SK-N-SH treated with all-trans-retinoic acid at 6 μM for 48 hours (cell line): ENCODE measurements around the gene BAK1.

Experiments
- ARNTL ChIP-seq: fragments of 450-650 bp; formaldehyde crosslinking; IDR thresholded peaks from 2 replicates; pipeline ENCODE4 v1.5.0; 2020; ENCODE audit warnings: low read depth, mild to moderate bottlenecking, moderate library complexity, borderline replicate concordance
- BACH2 ChIP-seq: fragments of 250-450 bp; sonication (Bioruptor Pico); IDR thresholded peaks from 2 replicates; pipeline ENCODE4 v1.9.0; 2021; ENCODE audit warnings: mild to moderate bottlenecking, borderline replicate concordance
- CREB5 ChIP-seq: fragments of 250-450 bp; sonication (Bioruptor Pico); IDR thresholded peaks from 2 replicates; pipeline ENCODE4 v1.5.1; 2020; ENCODE audit warnings: low read depth, mild to moderate bottlenecking, moderate library complexity
- CSDC2 ChIP-seq: fragments of 250-450 bp; sonication (Bioruptor Pico); IDR thresholded peaks from 2 replicates; pipeline ENCODE4 v1.5.0; 2020; ENCODE audit warnings: mild to moderate bottlenecking, moderate library complexity
- ESRRG ChIP-seq: fragments of 250-450 bp; sonication (Bioruptor Pico); IDR thresholded peaks from 2 replicates; pipeline ENCODE4 v1.6.1; 2021; ENCODE audit warnings: mild to moderate bottlenecking
- OSR1 ChIP-seq: fragments of 250-450 bp; sonication (Bioruptor Pico); IDR thresholded peaks from 2 replicates; pipeline ENCODE4 v1.8.0; 2022; ENCODE audit warnings: moderate library complexity, mild to moderate bottlenecking, inconsistent platforms
- PATZ1 ChIP-seq: fragments of 250-450 bp; sonication (Bioruptor Pico); IDR thresholded peaks from 2 replicates; pipeline ENCODE4 v1.8.0; 2020; ENCODE audit warnings: mild to moderate bottlenecking, moderate library complexity, borderline replicate concordance
- POU6F1 ChIP-seq: fragments of 250-450 bp; sonication (Bioruptor Pico); IDR thresholded peaks from 2 replicates; pipeline ENCODE4 v1.8.0; 2021; ENCODE audit warnings: low read depth, mild to moderate bottlenecking, moderate library complexity, borderline replicate concordance
- PPARA ChIP-seq: fragments of 250-450 bp; sonication (Bioruptor Pico); IDR thresholded peaks from 2 replicates; pipeline ENCODE4 v1.5.0; 2020; ENCODE audit warnings: mild to moderate bottlenecking, borderline replicate concordance
- RARB ChIP-seq: fragments of 250-450 bp; sonication (Bioruptor Pico); IDR thresholded peaks from 2 replicates; pipeline ENCODE4 v1.8.0; 2021; ENCODE audit warnings: mild to moderate bottlenecking, moderate library complexity
- TOX ChIP-seq: fragments of 250-450 bp; sonication (Bioruptor Pico); IDR thresholded peaks from 2 replicates; pipeline ENCODE4 v1.8.0; 2021; ENCODE audit warnings: mild to moderate bottlenecking, moderate library complexity, borderline replicate concordance
- TSHZ2 ChIP-seq: fragments of 250-450 bp; sonication (Bioruptor Pico); IDR thresholded peaks from 2 replicates; pipeline ENCODE4 v1.5.0; 2020; ENCODE audit warnings: mild to moderate bottlenecking, moderate library complexity
- ZC3H10 ChIP-seq: fragments of 250-450 bp; sonication (Bioruptor Pico); IDR thresholded peaks from 2 replicates; pipeline ENCODE4 v1.5.1; 2021; ENCODE audit warnings: mild to moderate bottlenecking, moderate library complexity
- ZNF70 ChIP-seq: fragments of 450-650 bp; formaldehyde crosslinking; IDR thresholded peaks from 2 replicates; pipeline ENCODE4 v1.5.0; 2020; ENCODE audit warnings: mild to moderate bottlenecking, moderate library complexity

- no peak for TF ChIP-seq CSDC2 (CRISPR knock-in tag)
- no peak for TF ChIP-seq ZC3H10 (CRISPR knock-in tag)
- TF ChIP-seq ZNF70 (CRISPR knock-in tag) = no peak
- no peak for TF ChIP-seq PATZ1 (CRISPR knock-in tag)
- TF ChIP-seq CREB5 (CRISPR knock-in tag) = no peak
- no peak for TF ChIP-seq ARNTL (CRISPR knock-in tag)
- no peak for TF ChIP-seq ESRRG (CRISPR knock-in tag)
- TF ChIP-seq PPARA (CRISPR knock-in tag) = no peak
- no peak for TF ChIP-seq TOX
- TF ChIP-seq TSHZ2 (CRISPR knock-in tag) = no peak
- TF ChIP-seq POU6F1 (CRISPR knock-in tag) = no peak
- TF ChIP-seq OSR1 (CRISPR knock-in tag) = no peak
- TF ChIP-seq RARB (CRISPR knock-in tag) = no peak
- no peak for TF ChIP-seq BACH2 (CRISPR knock-in tag)
Measured at GRCh38 chr6:33627876-33628275, 47.8 kb upstream of the BAK1 start.
